ENCODE data around the gene SLC38A11. TPM values are rescaled to one million over a fixed set of nuclear protein-coding genes. Genes with fewer than 3 reads are reported as not detected.

SLC38A11 gene
- total RNA-seq, 1 experiment from 2014 or later = not detected

DNA sequence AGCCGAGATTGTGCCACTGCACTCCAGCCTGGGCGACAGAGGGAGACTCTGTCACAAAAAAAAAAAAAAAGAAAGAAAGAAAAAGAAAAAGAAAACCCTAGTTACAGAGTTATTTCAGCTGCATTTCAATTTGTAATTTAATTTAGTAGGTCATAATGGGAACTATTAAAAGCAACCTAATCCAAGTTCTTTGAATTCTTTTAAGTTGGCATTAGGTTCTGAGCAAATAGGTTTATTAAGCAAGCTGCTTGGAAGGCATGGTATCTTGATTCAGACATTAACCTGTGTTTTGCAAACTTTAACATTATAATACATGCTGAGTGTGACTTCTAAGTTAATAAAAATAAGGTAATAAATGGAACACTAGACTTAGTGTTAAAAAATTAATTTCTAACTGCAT is 83.9 kb downstream of the SLC38A11 start:
- intact Hi-C loops (cut with micrococcal nuclease; ENCODE audit: unreplicated experiment) = no loop called here
- Histone ChIP-seq H3F3A (ENCODE audit: insufficient read depth, low read depth) (no peaks in the 10 kb centered on the region), H3K4me1 (replicated peaks; ENCODE audit: insufficient read depth) (no peaks in the 10 kb centered on the region), H3K9me2 (ENCODE audit: insufficient read depth) (no peaks in the 10 kb centered on the region), H3K27me3 (ENCODE audit: insufficient read depth, low read depth) (no peaks in the 10 kb centered on the region), H3K27ac (no peak overlapping the region), H2AFZ (no peak overlapping the region), H3K4me2 (no peak overlapping the region), H3K4me3 (no peak overlapping the region), H3K79me2 (ENCODE audit: low read depth) (no peaks in the 10 kb centered on the region), H4K20me1 (ENCODE audit: insufficient read depth) (no peaks in the 10 kb centered on the region), H3K9me3 (ENCODE audit: insufficient read depth, low read depth) (no peaks in the 10 kb centered on the region), H3K36me3 (ENCODE audit: low read depth) (no peaks in the 10 kb centered on the region)
- no peak for TF ChIP-seq CTCF (conservative IDR thresholded peaks at IDR 0.05)
- TF ChIP-seq EZH2 (IDR thresholded peaks at IDR 0.05; ENCODE audit: low read depth) = no peak
- no TSS peak for BruUV-seq (replicated peaks)
- ChIA-PET POLR2A (ENCODE audit: unreplicated experiment) (no interaction called here), CTCF (no interaction called here)
- no peak for DNase-seq

GRCh38 chr2:164869420-164869772 is 85.9 kb downstream of the SLC38A11 start:
- intact Hi-C loops (cut with micrococcal nuclease; ENCODE audit: unreplicated experiment) = no loop called here
- CTCF ChIA-PET = no interaction called here
- H3K9me3 ChIP-seq (ENCODE audit: insufficient read depth, low read depth) = no peaks in the 10 kb centered on the region
- no peaks in the 10 kb centered on the region for H3K79me2 ChIP-seq (ENCODE audit: low read depth)
- H3K27me3 ChIP-seq (ENCODE audit: insufficient read depth, low read depth) = no peaks in the 10 kb centered on the region
- H3K9me2 ChIP-seq (ENCODE audit: insufficient read depth) = no peaks in the 10 kb centered on the region
- no peak for DNase-seq
- H3K4me3 ChIP-seq = no peak overlapping the region
- H3K36me3 ChIP-seq (ENCODE audit: low read depth) = no peaks in the 10 kb centered on the region
- H3K4me2 ChIP-seq = no peak overlapping the region
- no peak overlapping the region for H3K27ac ChIP-seq
- TF ChIP-seq EZH2 (IDR thresholded peaks at IDR 0.05; ENCODE audit: low read depth) (no peak), CTCF (conservative IDR thresholded peaks at IDR 0.05) (no peak)
- H4K20me1 ChIP-seq (ENCODE audit: insufficient read depth) = no peaks in the 10 kb centered on the region
- H3F3A ChIP-seq (ENCODE audit: insufficient read depth, low read depth) = no peaks in the 10 kb centered on the region
- no TSS peak for BruUV-seq (replicated peaks)
- H3K4me1 ChIP-seq (replicated peaks; ENCODE audit: insufficient read depth) = no peaks in the 10 kb centered on the region
- H2AFZ ChIP-seq = no peak overlapping the region
- POLR2A ChIA-PET (ENCODE audit: unreplicated experiment) = no interaction called here

DNA sequence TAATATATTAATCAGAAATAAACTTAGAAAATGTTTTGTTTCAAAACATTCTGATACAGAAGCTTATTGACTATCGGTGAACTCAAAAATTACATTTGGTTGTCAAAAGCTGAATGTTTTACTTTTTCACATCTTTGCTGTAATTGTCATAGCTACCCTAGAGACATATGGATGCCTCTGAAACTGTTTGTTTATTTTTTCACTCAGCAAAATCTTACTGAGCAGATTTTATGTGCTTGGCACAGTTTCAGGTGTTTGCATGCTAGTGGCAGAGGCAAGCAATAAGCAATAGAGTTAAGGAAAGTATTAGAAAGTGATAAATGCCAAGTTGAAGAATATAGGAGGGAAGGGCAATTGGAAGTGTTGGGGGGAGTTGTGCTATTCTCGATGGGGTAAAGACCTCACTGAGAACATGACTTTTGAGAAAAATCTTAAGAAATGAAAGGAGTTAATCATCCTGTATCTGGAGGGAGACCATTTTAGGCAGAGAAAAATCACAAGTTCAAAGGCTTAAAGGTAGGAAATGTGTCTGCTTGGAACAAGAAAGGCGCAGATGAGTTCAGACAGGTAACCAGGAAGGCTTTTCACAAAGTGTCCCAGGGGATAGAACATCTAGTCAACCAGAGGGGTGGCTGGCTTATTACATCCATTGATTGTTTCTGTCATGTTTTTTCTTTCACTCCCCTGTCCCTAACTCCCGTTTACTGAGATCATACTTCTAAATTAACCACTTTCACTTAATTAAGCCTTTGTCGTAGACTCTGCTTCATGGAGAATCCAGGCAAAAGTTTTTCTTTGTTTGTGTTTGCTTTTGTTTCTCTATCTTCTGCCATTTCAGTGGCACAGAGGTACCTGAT is 86.5 kb downstream of the SLC38A11 start:
- Histone ChIP-seq H2AFZ (no peak overlapping the region), H3K27me3 (ENCODE audit: insufficient read depth, low read depth) (no peaks in the 10 kb centered on the region), H3K9me2 (ENCODE audit: insufficient read depth) (no peaks in the 10 kb centered on the region), H3K9me3 (ENCODE audit: insufficient read depth, low read depth) (no peaks in the 10 kb centered on the region), H3K4me1 (replicated peaks; ENCODE audit: insufficient read depth) (no peaks in the 10 kb centered on the region), H3K79me2 (ENCODE audit: low read depth) (no peaks in the 10 kb centered on the region), H3K36me3 (ENCODE audit: low read depth) (no peaks in the 10 kb centered on the region), H3F3A (ENCODE audit: insufficient read depth, low read depth) (no peaks in the 10 kb centered on the region), H3K4me2 (no peak overlapping the region), H4K20me1 (ENCODE audit: insufficient read depth) (no peaks in the 10 kb centered on the region), H3K27ac (no peak overlapping the region), H3K4me3 (no peak overlapping the region)
- DNase-seq = no peak
- intact Hi-C loops (cut with micrococcal nuclease; ENCODE audit: unreplicated experiment) = no loop called here
- POLR2A ChIA-PET (ENCODE audit: unreplicated experiment) = no interaction called here
- no TSS peak for BruUV-seq (replicated peaks)
- CTCF ChIA-PET = no interaction called here
- TF ChIP-seq EZH2 (IDR thresholded peaks at IDR 0.05; ENCODE audit: low read depth) = no peak
- no peak for TF ChIP-seq CTCF (conservative IDR thresholded peaks at IDR 0.05)

Measured in PC-9 (cell line).